Inflammatory macrophage (primary cell): ENCODE data around the gene ANXA4.

Source experiments
- DNase-seq, 2 donors: peaks; one replicate each; pipeline ENCODE4 v3.0.0-alpha.2; 2020 to 2022
- total RNA-seq, 18 experiments: gene quantifications; one replicate each; lab custom pipeline; 2026; ENCODE audit warnings: mixed read lengths in 6 of 18, inconsistent platforms in 2 of 18; lab: John Stamatoyannopoulos, UW

The ANXA4 gene
- 83.4 to 158 (median 112) reads per million in 18 experiments for total RNA-seq

- peak; percentile 79 to 89 for DNase-seq
Measured at GRCh38 chr2:69741575-69742321, at the start of gene ANXA4. Gene ANXA4 (plus strand): TSS chr2:69742134. CDS start chr2:69781566, 39,432 bp downstream.

- DNase-seq = no peak
Measured at GRCh38 chr2:69692424-69692823, 49.5 kb upstream of the ANXA4 start.

DNA sequence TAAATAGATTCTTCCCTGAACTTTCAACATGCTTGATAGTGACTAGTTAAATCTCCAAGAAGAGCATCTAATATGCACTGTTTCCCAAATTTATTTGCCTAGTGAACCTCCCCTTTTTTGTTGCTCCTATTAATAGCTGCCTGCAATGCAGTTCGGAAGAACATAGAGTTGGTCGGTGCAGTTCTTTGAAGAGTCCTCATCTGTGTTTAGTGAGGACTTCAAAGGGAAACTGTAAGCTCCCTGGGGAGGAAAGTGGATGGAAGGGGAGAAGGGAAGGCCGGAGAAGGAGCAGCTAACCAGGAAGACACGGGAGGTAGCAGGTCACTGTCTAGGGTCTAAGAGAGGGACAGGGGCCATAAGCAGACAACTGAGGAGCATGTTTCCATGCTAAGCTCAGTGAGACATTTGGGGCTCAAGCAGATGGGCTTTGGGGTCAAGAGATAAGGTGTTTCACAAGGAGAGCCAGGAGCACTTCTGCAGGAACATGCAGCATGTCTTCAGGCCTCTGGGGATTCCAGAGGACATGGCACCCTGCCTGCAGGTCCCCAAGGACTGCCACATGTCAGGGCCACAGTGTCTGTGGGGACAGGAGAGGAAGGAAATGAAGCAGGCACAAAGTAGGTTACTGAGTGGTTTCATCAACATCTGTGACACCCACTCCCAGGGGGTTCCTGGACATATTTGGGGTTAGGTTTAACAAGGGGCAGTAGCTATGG lies 48.7 kb upstream of the ANXA4 start:
- DNase-seq = peak; percentile 68 to 75

GRCh38 chr2:69693775-69694450 lies 48.0 kb upstream of the ANXA4 start:
- DNase-seq = no peak

- peak; percentile 58 to 64 for DNase-seq
Measured at GRCh38 chr2:69694894-69695849, 46.8 kb upstream of the ANXA4 start.

DNA sequence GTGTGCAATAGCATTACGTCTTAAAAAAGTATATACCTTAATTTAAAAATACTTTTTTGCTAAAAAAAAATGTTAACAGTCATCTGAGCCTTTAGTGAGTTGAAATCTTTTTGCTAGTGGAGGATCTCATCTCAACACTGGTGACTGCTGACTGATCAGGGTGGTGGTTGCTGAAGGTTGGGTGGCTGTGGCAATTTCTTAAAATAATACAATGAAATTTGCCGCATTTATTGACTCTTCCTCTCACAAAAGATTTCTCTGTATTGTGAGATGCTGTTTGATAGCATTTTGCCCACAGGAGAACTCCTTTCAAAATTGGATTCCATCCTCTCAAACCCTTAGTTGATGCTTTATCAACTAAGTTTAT lies 46.1 kb upstream of the ANXA4 start:
- DNase-seq = no peak

DNA sequence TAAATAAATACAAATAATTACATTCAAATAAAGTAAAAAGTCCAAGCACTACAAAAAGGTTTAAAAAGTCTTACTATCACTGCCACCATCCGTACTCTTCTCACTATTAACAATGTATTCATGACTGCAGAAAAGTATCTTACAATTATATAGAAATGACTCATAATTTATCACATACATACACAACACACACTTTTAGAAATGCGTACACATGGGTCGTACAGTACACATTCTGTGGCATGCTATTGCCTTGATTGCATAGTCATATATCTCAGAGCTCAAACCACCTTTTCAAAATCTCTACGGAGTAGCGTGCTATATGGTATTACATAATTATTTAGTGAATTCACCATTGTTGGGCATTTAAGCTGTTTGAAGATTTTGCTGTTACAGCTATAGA lies 41.6 kb upstream of the ANXA4 start:
- DNase-seq = no peak

DNA sequence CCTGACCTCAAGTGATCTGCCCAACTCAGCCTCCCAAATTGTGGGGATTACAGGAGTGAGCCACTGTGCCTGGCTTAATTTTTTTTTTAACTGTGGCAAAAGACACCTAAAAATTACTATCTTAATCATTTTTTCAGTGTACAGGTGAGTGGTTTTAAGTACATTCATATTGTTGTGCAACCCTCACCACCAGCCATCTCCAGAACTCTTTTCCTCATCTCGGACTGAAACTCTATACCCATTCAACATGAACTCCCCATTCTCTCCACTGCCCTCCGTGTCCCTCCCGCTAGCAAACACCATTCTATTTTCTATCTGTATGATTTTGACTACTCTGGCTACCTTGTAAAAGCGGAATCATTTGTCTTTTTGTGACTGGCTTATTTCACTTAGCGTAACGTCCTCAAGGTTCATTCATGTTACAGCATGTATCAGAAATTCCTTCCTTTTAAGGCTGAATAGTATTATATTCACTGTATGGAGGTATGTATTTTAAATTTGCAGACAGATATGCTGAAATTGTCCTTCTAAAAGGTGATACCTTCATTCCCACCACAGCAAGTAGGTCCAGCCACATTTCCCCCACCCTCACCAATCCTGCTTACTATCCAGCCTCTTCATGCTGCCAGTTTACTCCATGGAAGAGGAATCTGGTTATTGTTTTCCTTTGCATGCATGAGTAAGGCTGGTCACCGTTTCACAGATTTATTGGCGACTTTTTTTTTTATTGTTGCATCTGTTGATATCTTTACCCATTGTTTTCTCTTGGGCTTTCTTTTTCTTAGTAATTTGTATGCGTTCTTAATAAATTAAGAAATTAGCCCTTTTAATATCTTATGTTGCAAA lies 40.6 kb upstream of the ANXA4 start:
- no peak for DNase-seq

DNA sequence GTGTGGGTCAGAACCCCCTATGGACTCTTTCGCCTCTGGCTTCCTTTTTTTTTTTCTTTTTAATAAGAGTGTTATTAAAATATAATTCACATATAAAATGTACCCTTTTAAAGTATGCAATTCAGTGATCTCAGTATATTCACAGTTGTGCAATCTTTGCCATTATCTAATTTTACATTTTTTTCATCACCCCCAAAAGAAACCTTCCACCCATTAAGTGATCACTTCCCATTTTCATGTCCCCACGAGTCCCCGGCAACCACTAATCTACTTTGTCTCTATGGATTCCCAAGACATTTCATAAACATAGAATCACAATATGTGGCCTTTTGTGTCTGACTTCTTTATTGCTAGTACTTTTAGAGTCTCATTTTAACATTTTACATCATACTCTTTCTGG lies 38.7 kb upstream of the ANXA4 start:
- peak; percentile 68 to 86 for DNase-seq

GRCh38 chr2:69704446-69704845 lies 37.5 kb upstream of the ANXA4 start:
- DNase-seq = peak; percentile 63 to 89

GRCh38 chr2:69709290-69709689 lies 32.6 kb upstream of the ANXA4 start:
- no peak for DNase-seq

DNA sequence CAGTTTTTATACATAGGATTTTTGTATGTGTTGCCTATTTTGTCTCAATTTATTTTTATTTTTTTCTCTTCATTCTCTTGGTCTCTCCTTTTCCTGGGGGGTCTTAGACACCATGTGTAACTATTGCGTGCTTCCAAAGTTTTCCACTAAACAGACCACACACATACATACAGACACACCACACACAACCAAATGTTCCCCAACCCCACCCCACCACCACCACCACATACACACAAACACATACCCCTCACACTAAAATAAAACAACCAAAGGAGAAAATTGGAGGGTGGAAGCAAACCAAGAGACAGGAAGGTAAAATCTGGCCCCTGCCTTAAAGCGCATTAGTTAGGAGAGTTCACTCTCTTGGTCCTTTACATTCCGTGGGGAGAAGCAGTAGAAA lies 30.0 kb upstream of the ANXA4 start:
- no peak for DNase-seq

DNA sequence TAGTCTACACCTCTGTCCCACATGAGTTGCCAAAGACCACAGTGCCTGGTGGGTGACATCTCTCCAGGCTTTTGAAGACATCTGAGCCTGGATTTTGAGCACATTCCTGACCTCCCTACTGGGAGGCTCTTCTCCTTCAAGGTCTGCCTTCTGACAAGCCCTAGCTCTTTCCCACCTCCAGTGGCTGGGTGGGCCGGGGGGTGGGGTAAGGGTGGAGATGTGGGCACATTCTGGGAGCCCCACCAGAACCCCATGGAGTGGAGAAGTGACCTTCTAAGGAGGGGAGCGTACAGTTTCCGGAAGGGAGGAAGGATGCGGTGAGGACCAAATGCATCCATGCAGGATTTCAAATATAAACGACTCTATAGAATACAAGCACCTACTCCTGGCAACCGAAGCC lies 27.9 kb upstream of the ANXA4 start:
- no peak for DNase-seq

- peak; percentile 90 to 91 for DNase-seq
Measured at GRCh38 chr2:69714539-69715220, 27.3 kb upstream of the ANXA4 start.

DNA sequence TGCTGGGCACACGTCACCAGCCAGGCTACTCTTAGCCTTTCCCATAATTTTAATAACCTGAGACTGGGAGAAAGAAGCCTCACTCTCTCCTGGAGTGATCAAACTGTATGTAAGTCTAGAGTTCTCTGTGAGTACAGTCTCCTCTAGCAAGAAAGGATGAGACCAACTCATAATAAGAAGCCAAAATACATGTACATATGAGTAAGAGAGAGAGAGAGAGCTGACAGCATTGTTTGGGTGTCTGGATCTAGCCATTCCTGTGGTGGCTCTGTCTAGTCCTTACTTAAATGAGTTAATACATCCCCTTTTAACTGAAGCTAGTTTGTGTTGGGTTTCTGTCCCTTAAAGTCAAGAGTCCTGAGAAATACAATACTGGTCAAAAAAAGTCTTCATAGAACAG lies 26.0 kb upstream of the ANXA4 start:
- DNase-seq = no peak

- no peak for DNase-seq
Measured at GRCh38 chr2:69716555-69717120, 25.3 kb upstream of the ANXA4 start.

DNA sequence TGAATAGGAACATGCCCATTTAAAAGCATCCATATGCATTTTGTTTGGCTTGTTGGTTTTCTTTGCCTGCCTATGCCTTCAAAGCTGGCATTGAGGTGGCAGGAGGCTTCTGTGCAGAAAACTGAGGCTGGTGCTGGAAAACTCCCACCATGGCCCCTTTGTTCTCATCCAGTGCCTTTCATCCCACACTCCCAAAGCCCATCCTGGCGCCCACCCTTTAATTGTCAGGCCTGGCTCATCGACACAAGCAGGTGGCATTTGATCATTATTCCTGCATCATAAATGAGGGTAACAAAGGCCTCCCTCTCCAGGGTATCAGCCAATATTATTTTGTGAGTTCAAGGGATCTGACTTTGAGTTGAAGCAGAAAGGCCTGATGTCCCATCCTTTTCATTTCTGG lies 24.7 kb upstream of the ANXA4 start:
- DNase-seq = no peak

GRCh38 chr2:69717861-69718273 lies 24.1 kb upstream of the ANXA4 start:
- DNase-seq = peak in 1 of 2 donors; percentile 53

- DNase-seq = no peak
Measured at GRCh38 chr2:69718338-69718965, 23.5 kb upstream of the ANXA4 start.

DNA sequence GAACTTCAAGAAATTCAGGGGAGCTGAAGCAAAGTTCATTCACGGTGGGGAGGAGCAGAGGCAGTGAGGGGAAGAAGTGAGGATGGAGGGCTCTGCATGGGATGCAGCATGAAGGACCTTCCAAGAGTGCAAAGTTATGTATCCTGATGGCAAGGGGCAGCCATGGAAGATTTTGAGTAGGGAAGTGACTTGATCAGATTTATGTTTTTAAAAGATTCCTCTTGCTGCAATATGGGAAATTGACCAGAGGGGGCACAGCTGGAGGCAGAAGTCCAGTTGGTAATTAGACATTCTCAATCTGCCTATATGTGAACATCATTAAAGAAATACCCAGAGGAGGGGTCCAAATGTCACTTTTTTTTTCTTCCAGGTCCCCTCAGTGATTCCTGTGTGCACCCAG lies 21.5 kb upstream of the ANXA4 start:
- peak; percentile 27 to 30 for DNase-seq
